Measurements from ENCODE around the gene SRGAP2B.
"Not testable (repeated sequence)": the region's sequence is repeated elsewhere in the genome, so short reads cannot be mapped to it uniquely, and the experiment has no call there.

- TF ChIP-seq, protein P1, sequence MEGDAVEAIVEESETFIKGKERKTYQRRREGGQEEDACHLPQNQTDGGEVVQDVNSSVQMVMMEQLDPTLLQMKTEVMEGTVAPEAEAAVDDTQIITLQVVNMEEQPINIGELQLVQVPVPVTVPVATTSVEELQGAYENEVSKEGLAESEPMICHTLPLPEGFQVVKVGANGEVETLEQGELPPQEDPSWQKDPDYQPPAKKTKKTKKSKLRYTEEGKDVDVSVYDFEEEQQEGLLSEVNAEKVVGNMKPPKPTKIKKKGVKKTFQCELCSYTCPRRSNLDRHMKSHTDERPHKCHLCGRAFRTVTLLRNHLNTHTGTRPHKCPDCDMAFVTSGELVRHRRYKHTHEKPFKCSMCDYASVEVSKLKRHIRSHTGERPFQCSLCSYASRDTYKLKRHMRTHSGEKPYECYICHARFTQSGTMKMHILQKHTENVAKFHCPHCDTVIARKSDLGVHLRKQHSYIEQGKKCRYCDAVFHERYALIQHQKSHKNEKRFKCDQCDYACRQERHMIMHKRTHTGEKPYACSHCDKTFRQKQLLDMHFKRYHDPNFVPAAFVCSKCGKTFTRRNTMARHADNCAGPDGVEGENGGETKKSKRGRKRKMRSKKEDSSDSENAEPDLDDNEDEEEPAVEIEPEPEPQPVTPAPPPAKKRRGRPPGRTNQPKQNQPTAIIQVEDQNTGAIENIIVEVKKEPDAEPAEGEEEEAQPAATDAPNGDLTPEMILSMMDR (conservative IDR thresholded peaks at IDR 0.05), result not testable (repeated sequence)
- not testable (repeated sequence) for TF ChIP-seq EZH2 (IDR thresholded peaks at IDR 0.05; ENCODE audit: low read depth)
These were observed 6.6 kb upstream of the SRGAP2B start for GRCh38 chr1:145101725-145102124.

Measured in PC-9 (cell line).